ENCODE measurements around the gene DAG1. TPM values are rescaled to one million over a fixed set of nuclear protein-coding genes. Genes with fewer than 3 reads are reported as not detected.

The DAG1 gene
- total RNA-seq, 1 experiment from 2014 or later, result 206 TPM

DNA sequence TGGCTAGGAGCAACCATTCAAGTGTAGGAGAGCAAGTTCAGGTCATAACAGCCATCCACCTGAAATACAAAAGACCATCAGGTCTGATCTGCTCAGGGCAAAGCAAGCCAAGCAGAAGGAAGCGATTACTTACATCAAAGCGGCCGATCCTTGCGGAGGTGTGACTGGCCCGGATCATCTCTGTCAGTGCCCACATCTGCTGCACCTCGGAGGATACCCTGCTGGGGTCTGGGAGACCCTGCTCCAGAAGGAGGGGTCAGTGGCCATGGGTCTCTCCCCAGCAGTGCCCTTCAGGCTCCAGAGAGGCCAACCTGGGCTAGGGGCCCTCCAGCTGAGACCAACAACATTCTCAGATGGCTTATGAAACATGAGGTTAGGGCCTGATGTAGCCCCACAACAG lies 45.3 kb upstream of the DAG1 start:
- BruUV-seq (replicated peaks), result no TSS peak
- no peak for TF ChIP-seq EZH2 (IDR thresholded peaks at IDR 0.05; ENCODE audit: low read depth)
- TF ChIP-seq, protein P1, sequence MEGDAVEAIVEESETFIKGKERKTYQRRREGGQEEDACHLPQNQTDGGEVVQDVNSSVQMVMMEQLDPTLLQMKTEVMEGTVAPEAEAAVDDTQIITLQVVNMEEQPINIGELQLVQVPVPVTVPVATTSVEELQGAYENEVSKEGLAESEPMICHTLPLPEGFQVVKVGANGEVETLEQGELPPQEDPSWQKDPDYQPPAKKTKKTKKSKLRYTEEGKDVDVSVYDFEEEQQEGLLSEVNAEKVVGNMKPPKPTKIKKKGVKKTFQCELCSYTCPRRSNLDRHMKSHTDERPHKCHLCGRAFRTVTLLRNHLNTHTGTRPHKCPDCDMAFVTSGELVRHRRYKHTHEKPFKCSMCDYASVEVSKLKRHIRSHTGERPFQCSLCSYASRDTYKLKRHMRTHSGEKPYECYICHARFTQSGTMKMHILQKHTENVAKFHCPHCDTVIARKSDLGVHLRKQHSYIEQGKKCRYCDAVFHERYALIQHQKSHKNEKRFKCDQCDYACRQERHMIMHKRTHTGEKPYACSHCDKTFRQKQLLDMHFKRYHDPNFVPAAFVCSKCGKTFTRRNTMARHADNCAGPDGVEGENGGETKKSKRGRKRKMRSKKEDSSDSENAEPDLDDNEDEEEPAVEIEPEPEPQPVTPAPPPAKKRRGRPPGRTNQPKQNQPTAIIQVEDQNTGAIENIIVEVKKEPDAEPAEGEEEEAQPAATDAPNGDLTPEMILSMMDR (conservative IDR thresholded peaks at IDR 0.05), result no peak
- ChIA-PET POLR2A (ENCODE audit: unreplicated experiment) (no interaction called here), CTCF (no interaction called here)
- H3K36me3 ChIP-seq (ENCODE audit: low read depth), result no peaks in the 10 kb centered on the region
- no peaks in the 10 kb centered on the region for H3K9me3 ChIP-seq (ENCODE audit: insufficient read depth, low read depth)
- H3K4me2 ChIP-seq, result no peak overlapping the region
- no peak overlapping the region for H3K27ac ChIP-seq
- H3K27me3 ChIP-seq (ENCODE audit: insufficient read depth, low read depth), result no peaks in the 10 kb centered on the region
- H3K4me1 ChIP-seq (replicated peaks; ENCODE audit: insufficient read depth), result peaks cover 18% of the 10 kb centered on the region; the same call in 1 of the 2 replicates
- no peaks in the 10 kb centered on the region for H3K79me2 ChIP-seq (ENCODE audit: low read depth)
- H3F3A ChIP-seq (ENCODE audit: insufficient read depth, low read depth), result peaks cover 16% of the 10 kb centered on the region; the same call in 1 of the 2 replicates
- intact Hi-C loops (cut with micrococcal nuclease; ENCODE audit: unreplicated experiment), result no loop called here
- H3K4me3 ChIP-seq, result no peak overlapping the region
- H4K20me1 ChIP-seq (ENCODE audit: insufficient read depth), result no peaks in the 10 kb centered on the region
- no peaks in the 10 kb centered on the region for H3K9me2 ChIP-seq (ENCODE audit: insufficient read depth)
- no peak overlapping the region for H2AFZ ChIP-seq
- no peak for DNase-seq

DNA sequence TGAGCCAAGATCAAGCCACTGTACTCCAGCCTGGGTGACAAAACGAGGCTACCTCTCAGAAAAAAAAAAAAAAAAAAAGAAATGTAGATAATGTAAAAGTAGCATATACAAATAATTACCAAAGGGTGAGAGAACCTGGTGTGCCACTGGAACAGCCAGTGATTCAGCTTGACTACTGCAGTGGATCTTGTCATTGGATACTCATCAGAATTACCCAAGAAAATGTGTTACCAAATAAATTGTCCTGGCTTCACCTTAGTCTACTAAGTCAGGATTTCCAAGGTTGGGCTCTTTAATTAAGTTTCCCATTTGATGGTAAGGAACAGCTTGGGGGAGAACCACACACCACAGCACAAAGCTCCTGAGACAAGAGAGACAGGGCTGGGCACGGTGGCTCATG lies 42.5 kb upstream of the DAG1 start:
- Histone ChIP-seq H3K4me2 (no peak overlapping the region), H3K4me3 (no peak overlapping the region), H3K9me3 (ENCODE audit: insufficient read depth, low read depth) (no peaks in the 10 kb centered on the region), H3K27me3 (ENCODE audit: insufficient read depth, low read depth) (no peaks in the 10 kb centered on the region), H3K27ac (no peak overlapping the region), H3K4me1 (replicated peaks; ENCODE audit: insufficient read depth) (0 out of 2 replicates have a peak, but pooled peaks cover 4% of the 10 kb centered on the region), H4K20me1 (ENCODE audit: insufficient read depth) (no peaks in the 10 kb centered on the region), H3K36me3 (ENCODE audit: low read depth) (no peaks in the 10 kb centered on the region), H3F3A (ENCODE audit: insufficient read depth, low read depth) (0 out of 2 replicates have a peak, but pooled peaks cover 5% of the 10 kb centered on the region), H3K9me2 (ENCODE audit: insufficient read depth) (no peaks in the 10 kb centered on the region), H2AFZ (no peak overlapping the region), H3K79me2 (ENCODE audit: low read depth) (no peaks in the 10 kb centered on the region)
- no peak for TF ChIP-seq EZH2 (IDR thresholded peaks at IDR 0.05; ENCODE audit: low read depth)
- TF ChIP-seq, protein P1 (conservative IDR thresholded peaks at IDR 0.05), result no peak
- POLR2A ChIA-PET (ENCODE audit: unreplicated experiment), result no interaction called here
- intact Hi-C loops (cut with micrococcal nuclease; ENCODE audit: unreplicated experiment), result no loop called here
- no peak for DNase-seq
- CTCF ChIA-PET, result no interaction called here
- BruUV-seq (replicated peaks), result no TSS peak

DNA sequence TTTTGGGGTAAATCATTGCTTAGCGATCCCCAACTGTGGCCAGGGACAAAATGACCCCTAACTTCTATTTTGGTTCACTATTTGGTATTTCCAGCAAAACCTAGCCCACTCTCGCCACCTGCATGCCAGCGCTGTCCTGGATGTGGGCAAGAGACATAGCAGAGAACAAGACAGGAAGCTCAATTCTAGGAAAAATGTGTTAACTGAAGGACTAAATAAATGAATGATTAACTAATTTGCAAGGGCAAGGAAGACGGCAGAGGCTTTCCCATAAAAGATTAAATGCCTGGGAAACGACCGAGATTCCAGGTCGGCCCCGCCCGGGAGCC lies 41.4 kb upstream of the DAG1 start:
- H3K36me3 ChIP-seq (ENCODE audit: low read depth), result no peaks in the 10 kb centered on the region
- CTCF ChIA-PET, result interaction anchor here (0.6 to 0.7 kb wide), 2 partner anchors 15 to 692 kb away, joined by 4 to 6 read pairs; no protein-coding TSS in a partner anchor
- POLR2A ChIA-PET (ENCODE audit: unreplicated experiment), result interaction anchor here (0.5 to 0.7 kb wide), 4 partner anchors 16 to 663 kb away, joined by 3 to 6 read pairs (median 4); partner anchors contain the start of genes RHOA and USP4
- H3F3A ChIP-seq (ENCODE audit: insufficient read depth, low read depth), result 0 out of 2 replicates have a peak, but pooled peaks cover 5% of the 10 kb centered on the region
- no peaks in the 10 kb centered on the region for H3K27me3 ChIP-seq (ENCODE audit: insufficient read depth, low read depth)
- TF ChIP-seq EZH2 (IDR thresholded peaks at IDR 0.05; ENCODE audit: low read depth), result no peak
- TF ChIP-seq, protein P1 (conservative IDR thresholded peaks at IDR 0.05), result no peak
- TSS peak; percentile 68 for BruUV-seq (replicated peaks)
- H3K79me2 ChIP-seq (ENCODE audit: low read depth), result no peaks in the 10 kb centered on the region
- H4K20me1 ChIP-seq (ENCODE audit: insufficient read depth), result no peaks in the 10 kb centered on the region
- H2AFZ ChIP-seq, result peak overlapping the region; percentile 91
- no peak overlapping the region for H3K27ac ChIP-seq
- H3K4me2 ChIP-seq, result peak overlapping the region; percentile 74
- 0 out of 2 replicates have a peak, but pooled peaks cover 4% of the 10 kb centered on the region for H3K4me1 ChIP-seq (replicated peaks; ENCODE audit: insufficient read depth)
- no peak for DNase-seq
- H3K4me3 ChIP-seq, result peak overlapping the region; percentile 67
- H3K9me2 ChIP-seq (ENCODE audit: insufficient read depth), result no peaks in the 10 kb centered on the region
- no peaks in the 10 kb centered on the region for H3K9me3 ChIP-seq (ENCODE audit: insufficient read depth, low read depth)
- intact Hi-C loops (cut with micrococcal nuclease; ENCODE audit: unreplicated experiment), result no loop called here
